Gastrocnemius medialis (tissue), 4 donors: ENCODE data around the gene MSL1. TPM values are rescaled to one million over a fixed set of nuclear protein-coding genes. Genes with fewer than 3 reads are reported as not detected.

Experiments
- ATAC-seq, 2 donors: fragments of 150-250 bp; one replicate each; pipeline ENCODE4 v1.9.1; 2016
- DNase-seq, 2 donors: peaks; one replicate each; pipeline ENCODE4 v3.0.0-alpha.2; 2019
- H3K27ac ChIP-seq, 4 donors: fragments of 200-600 bp; sonication (generic); 1 replicate in 1 of 4; 2 replicates in 3 of 4; pipeline ENCODE4 v1.5.1; 2016 to 2018; ENCODE audit warnings: mild to moderate bottlenecking in 2 of 4, moderate library complexity in 1 of 4
- H3K27me3 ChIP-seq, 3 donors: fragments of 200-600 bp; sonication (generic) in 2 of 3; 1 replicate in 1 of 3; 2 replicates in 2 of 3; pipeline versions ENCODE4 v1.5.1 to v1.6.0; 2016 to 2019; ENCODE audit warnings: mild to moderate bottlenecking in 1 of 3, moderate library complexity in 1 of 3
- H3K36me3 ChIP-seq, 2 donors: fragments of 200-600 bp; sonication (generic) in 1 of 2; one replicate each; pipeline ENCODE4 v1.5.1; 2017 to 2018
- H3K4me1 ChIP-seq, 2 donors: fragments of 200-600 bp; sonication (generic) in 1 of 2; one replicate each; pipeline ENCODE4 v1.5.1; 2016 to 2017; ENCODE audit warnings: mild to moderate bottlenecking in 2 of 2
- H3K4me3 ChIP-seq, 4 donors: fragments of 200-600 bp; sonication (generic) in 3 of 4; 1 replicate in 1 of 4; 2 replicates in 3 of 4; pipeline ENCODE4 v1.5.1; 2016 to 2019; ENCODE audit warnings: mild to moderate bottlenecking in 2 of 4
- H3K9me3 ChIP-seq, 3 donors: fragments of 200-600 bp; sonication (generic) in 2 of 3; 1 replicate in 1 of 3; 2 replicates in 2 of 3; pipeline ENCODE4 v1.5.1; 2016 to 2019
- CTCF ChIP-seq, 5 experiments: fragments of 450-650 bp in 3 of 5; fragments of 200-600 bp in 2 of 5; sonication (generic) in 2 of 5; IDR thresholded peaks in 4 of 5; conservative IDR thresholded peaks in 1 of 5; 1 replicate in 4 of 5; 2 replicates in 1 of 5; pipeline ENCODE4 v1.5.1; 2016 to 2019; ENCODE audit warnings: antibody characterized with exemption in 5 of 5, mild to moderate bottlenecking in 3 of 5, moderate library complexity in 3 of 5
- POLR2A ChIP-seq, 2 donors: fragments of 450-650 bp; IDR thresholded peaks; one replicate each; pipeline ENCODE4 v1.6.1; 2017; ENCODE audit warnings: antibody characterized with exemption in 2 of 2, mild to moderate bottlenecking in 2 of 2, moderate library complexity in 2 of 2
- in situ Hi-C, 4 donors: fragments of 200-750 bp; cut with MboI; loops; one replicate each; pipeline versions ENCODE4 v1.15.0 to v1.8.0; 2017; ENCODE audit warnings: low sequenced_read_pairs in 4 of 4
- intact Hi-C: fragments of 100-400 bp; cut with DNase I; formaldehyde crosslinking; loops from one replicate; pipeline ENCODE4 v1.15.1; 2023; ENCODE audit warnings: low total_unique reads
- total RNA-seq, 4 donors: library from RNA; depleted of rRNA; stranded (reverse); fragments of >200 nt; gene quantifications; one replicate each; pipeline versions ENCODE4 v1.1.0 to v1.2.3, GENCODE V29; 2016

The MSL1 gene
- total RNA-seq, 4 donors from 2014 or later, result 75.7 to 96.3 (median 85.9) TPM

GRCh38 chr17:40103688-40104087, 18.1 kb upstream of the MSL1 start:
- no peaks in the 10 kb centered on the region for H3K27me3 ChIP-seq
- H3K27ac ChIP-seq, result peak overlapping the region; percentile 93 to 100 (median 96)
- peaks cover 76 to 78% of the 10 kb centered on the region in 2 donors for H3K4me1 ChIP-seq
- TF ChIP-seq POLR2A (IDR thresholded peaks at IDR 0.05) (no peak), CTCF (IDR thresholded peaks at IDR 0.05 in 4 of 5, conservative IDR thresholded peaks at IDR 0.05 in 1 of 5) (no peak)
- H3K36me3 ChIP-seq, result no peaks in the 10 kb centered on the region
- in situ Hi-C loops, result no loop called here
- H3K9me3 ChIP-seq, result no peaks in the 10 kb centered on the region
- intact Hi-C loops, result no loop called here
- DNase-seq (no peak), ATAC-seq (no peak)
- H3K4me3 ChIP-seq, result no peak overlapping the region

GRCh38 chr17:40104594-40105486, 16.9 kb upstream of the MSL1 start:
- in situ Hi-C loops (loop anchor here in 2 of 4 donors (5.0 kb wide), 2 partner anchors 33 to 38 kb away; no protein-coding TSS in a partner anchor), intact Hi-C loops (no loop called here)
- Histone ChIP-seq H3K9me3 (no peaks in the 10 kb centered on the region), H3K27ac (peak overlapping the region; percentile 93 to 100 (median 96)), H3K36me3 (no peaks in the 10 kb centered on the region), H3K27me3 (no peaks in the 10 kb centered on the region), H3K4me1 (peaks cover 87 to 89% of the 10 kb centered on the region in 2 donors), H3K4me3 (no peak overlapping the region)
- TF ChIP-seq CTCF (IDR thresholded peaks at IDR 0.05 in 4 of 5, conservative IDR thresholded peaks at IDR 0.05 in 1 of 5) (no peak), POLR2A (IDR thresholded peaks at IDR 0.05) (no peak)
- ATAC-seq, result no peak
- DNase-seq, result no peak

GRCh38 chr17:40105861-40106759, 15.7 kb upstream of the MSL1 start:
- Histone ChIP-seq H3K27me3 (no peaks in the 10 kb centered on the region), H3K4me1 (peaks cover 98 to 99% of the 10 kb centered on the region in 2 donors), H3K9me3 (no peaks in the 10 kb centered on the region), H3K4me3 (no peak overlapping the region), H3K27ac (peak overlapping the region; percentile 93 to 100 (median 96)), H3K36me3 (no peaks in the 10 kb centered on the region)
- in situ Hi-C loops (loop anchor here in 2 of 4 donors (5.0 kb wide), 2 partner anchors 34 to 39 kb away; no protein-coding TSS in a partner anchor), intact Hi-C loops (no loop called here)
- ATAC-seq (peak; percentile 37 to 47), DNase-seq (peak; percentile 74 to 87)
- TF ChIP-seq POLR2A (IDR thresholded peaks at IDR 0.05) (peak; percentile 9 to 74), CTCF (IDR thresholded peaks at IDR 0.05 in 4 of 5, conservative IDR thresholded peaks at IDR 0.05 in 1 of 5) (no peak)

GRCh38 chr17:40106760-40107521, 14.8 kb upstream of the MSL1 start:
- peak overlapping the region; percentile 93 to 100 (median 96) for H3K27ac ChIP-seq
- no peak for DNase-seq
- TF ChIP-seq CTCF (IDR thresholded peaks at IDR 0.05 in 4 of 5, conservative IDR thresholded peaks at IDR 0.05 in 1 of 5) (no peak), POLR2A (IDR thresholded peaks at IDR 0.05) (no peak)
- H3K4me3 ChIP-seq, result peak overlapping the region in 2 of 4 donors; percentile 9 to 20
- peaks cover 96 to 97% of the 10 kb centered on the region in 2 donors for H3K4me1 ChIP-seq
- no peaks in the 10 kb centered on the region for H3K27me3 ChIP-seq
- H3K36me3 ChIP-seq, result no peaks in the 10 kb centered on the region
- in situ Hi-C loops (loop anchor here in 2 of 4 donors (5.0 kb wide), 2 partner anchors 35 to 40 kb away; no protein-coding TSS in a partner anchor), intact Hi-C loops (no loop called here)
- no peak for ATAC-seq
- no peaks in the 10 kb centered on the region for H3K9me3 ChIP-seq
